Skeletal muscle tissue (tissue), 4 donors: Measurements from ENCODE around the gene GTF2F2. TPM values are rescaled to one million over a fixed set of nuclear protein-coding genes. Genes with fewer than 3 reads are reported as not detected.

Source experiments
- H3K27ac ChIP-seq: one replicate; pipeline ENCODE4 v1.7.0; 2013; ENCODE audit warnings: mild to moderate bottlenecking, low read depth, low read length, inconsistent platforms
- H3K27me3 ChIP-seq, 3 donors: one replicate each; pipeline ENCODE4 v1.7.0; 2013; ENCODE audit warnings: low read length in 3 of 3; ENCODE audit not compliant: control insufficient read depth in 3 of 3, insufficient read depth in 3 of 3
- H3K36me3 ChIP-seq, 3 donors: one replicate each; pipeline ENCODE4 v1.7.0; 2013; ENCODE audit warnings: low read length in 3 of 3; ENCODE audit not compliant: control insufficient read depth in 3 of 3, insufficient read depth in 3 of 3
- H3K4me1 ChIP-seq, 3 donors: one replicate each; pipeline ENCODE4 v1.7.0; 2013; ENCODE audit warnings: low read length in 3 of 3, mild to moderate bottlenecking in 3 of 3; ENCODE audit not compliant: control insufficient read depth in 3 of 3, insufficient read depth in 3 of 3
- H3K4me3 ChIP-seq, 3 donors: one replicate each; pipeline ENCODE4 v1.7.0; 2013; ENCODE audit warnings: low read length in 3 of 3
- H3K9ac ChIP-seq, 3 donors: one replicate each; pipeline ENCODE4 v1.7.0; 2013; ENCODE audit warnings: low read length in 3 of 3, mild to moderate bottlenecking in 3 of 3, moderate library complexity in 2 of 3, low read depth in 1 of 3
- H3K9me3 ChIP-seq, 3 donors: one replicate each; pipeline ENCODE4 v1.7.0; 2013; ENCODE audit warnings: low read length in 3 of 3; ENCODE audit not compliant: control insufficient read depth in 3 of 3
- total RNA-seq: library from RNA; depleted of rRNA; stranded (reverse); fragments of >200 nt; gene quantifications from one replicate; pipeline ENCODE4 v1.2.3, GENCODE V29; 2014
- donor health status: Osteomylitis.

GTF2F2 gene
- total RNA-seq, 1 donor from 2014 or later = 15.7 TPM

DNA sequence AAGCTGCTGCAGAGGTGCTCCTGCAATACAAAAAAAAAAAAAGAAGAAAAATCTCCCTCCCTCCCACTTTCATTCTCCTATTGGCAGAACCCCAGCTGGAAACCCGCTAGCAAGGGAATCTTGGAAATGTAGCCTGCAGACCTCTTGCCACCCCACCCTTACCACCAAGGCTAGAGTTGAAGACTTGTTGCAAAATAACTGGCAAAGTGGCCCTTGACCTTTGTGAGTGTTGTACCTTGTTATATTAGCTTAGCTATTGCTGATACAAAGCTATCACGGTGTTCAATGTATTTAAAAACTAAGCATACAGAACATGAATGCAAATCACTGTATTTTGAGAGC is 138.0 kb downstream of the GTF2F2 start:
- Histone ChIP-seq H3K27ac (no peak overlapping the region), H3K4me1 (no peaks in the 10 kb centered on the region)

DNA sequence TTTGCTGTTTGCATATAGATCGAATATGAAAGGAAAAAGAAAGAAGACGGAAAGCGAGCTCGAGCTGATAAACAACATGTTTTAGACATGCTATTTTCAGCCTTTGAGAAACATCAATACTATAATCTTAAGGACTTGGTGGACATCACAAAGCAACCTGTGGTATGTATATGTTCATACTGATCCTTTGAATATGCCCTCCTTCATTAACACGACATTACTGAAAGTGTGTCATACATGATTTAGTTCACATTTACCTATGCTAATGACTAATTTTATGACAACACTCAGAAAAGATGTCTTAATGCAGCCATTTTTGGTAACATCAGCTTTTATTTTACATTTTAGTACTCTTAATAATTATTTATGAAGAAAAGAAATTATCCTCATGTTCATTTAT is 146.9 kb downstream of the GTF2F2 start:
- Histone ChIP-seq H3K36me3 (peaks cover 0 to 4% (median 0%) of the 10 kb centered on the region in 3 donors), H3K4me3 (no peak overlapping the region), H3K4me1 (no peaks in the 10 kb centered on the region), H3K9me3 (no peaks in the 10 kb centered on the region), H3K9ac (no peak overlapping the region), H3K27ac (no peak overlapping the region), H3K27me3 (no peaks in the 10 kb centered on the region)

More for the DNA sequence above, 138.0 kb downstream of the GTF2F2 start:
- peaks cover 3 to 5% (median 3%) of the 10 kb centered on the region in 3 donors for H3K36me3 ChIP-seq
- H3K27me3 ChIP-seq = no peaks in the 10 kb centered on the region
- no peaks in the 10 kb centered on the region for H3K9me3 ChIP-seq
- no peak overlapping the region for H3K4me3 ChIP-seq
- H3K9ac ChIP-seq = no peak overlapping the region

DNA sequence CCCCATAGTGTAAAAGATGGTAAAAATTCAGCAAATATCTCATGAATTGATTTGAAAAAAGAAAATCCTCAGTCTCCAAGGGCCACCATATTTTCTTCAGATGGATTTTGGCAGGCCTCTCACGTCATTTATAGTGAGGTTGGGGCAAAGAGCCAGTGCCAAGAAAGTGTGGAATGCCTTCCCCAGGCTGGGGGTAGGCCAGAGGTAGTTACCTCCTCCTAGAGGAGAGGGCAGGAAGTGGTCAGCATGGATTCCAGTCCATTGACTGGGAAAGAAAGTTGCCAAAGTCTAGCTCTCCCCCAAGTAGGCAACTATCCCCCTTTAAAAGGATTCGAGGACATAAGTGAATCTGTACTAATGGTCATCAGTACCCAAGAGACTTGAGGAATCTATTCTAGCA is 148.9 kb downstream of the GTF2F2 start:
- Histone ChIP-seq H3K36me3 (peaks cover 0 to 4% (median 0%) of the 10 kb centered on the region in 3 donors), H3K9me3 (no peaks in the 10 kb centered on the region), H3K27ac (no peak overlapping the region), H3K4me3 (no peak overlapping the region), H3K9ac (no peak overlapping the region), H3K4me1 (no peaks in the 10 kb centered on the region), H3K27me3 (no peaks in the 10 kb centered on the region)

DNA sequence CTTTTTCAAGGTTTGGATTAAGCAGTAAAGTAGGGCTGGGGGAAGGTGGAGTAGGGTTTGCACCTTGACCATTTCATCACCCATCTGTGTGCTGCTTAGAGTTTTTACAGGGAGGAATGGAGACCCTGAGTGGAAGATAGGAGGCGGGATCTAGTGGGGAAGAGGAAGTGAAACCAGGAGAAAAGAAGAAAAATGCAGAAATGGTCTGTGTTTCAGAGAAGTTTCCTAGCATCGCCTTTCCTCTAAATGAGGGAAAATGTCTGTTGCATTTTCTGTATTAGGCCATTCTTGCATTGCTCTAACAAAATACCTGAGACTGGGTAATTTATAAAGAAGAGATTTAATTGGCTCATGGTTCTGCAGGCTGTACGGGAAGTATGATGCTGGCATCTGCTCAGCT is 156.6 kb downstream of the GTF2F2 start:
- H3K9me3 ChIP-seq = no peaks in the 10 kb centered on the region
- H3K36me3 ChIP-seq = peaks cover 0 to 2% (median 0%) of the 10 kb centered on the region in 3 donors
- H3K4me1 ChIP-seq = no peaks in the 10 kb centered on the region
- no peak overlapping the region for H3K4me3 ChIP-seq
- H3K27me3 ChIP-seq = no peaks in the 10 kb centered on the region
- H3K9ac ChIP-seq = no peak overlapping the region
- H3K27ac ChIP-seq = no peak overlapping the region

DNA sequence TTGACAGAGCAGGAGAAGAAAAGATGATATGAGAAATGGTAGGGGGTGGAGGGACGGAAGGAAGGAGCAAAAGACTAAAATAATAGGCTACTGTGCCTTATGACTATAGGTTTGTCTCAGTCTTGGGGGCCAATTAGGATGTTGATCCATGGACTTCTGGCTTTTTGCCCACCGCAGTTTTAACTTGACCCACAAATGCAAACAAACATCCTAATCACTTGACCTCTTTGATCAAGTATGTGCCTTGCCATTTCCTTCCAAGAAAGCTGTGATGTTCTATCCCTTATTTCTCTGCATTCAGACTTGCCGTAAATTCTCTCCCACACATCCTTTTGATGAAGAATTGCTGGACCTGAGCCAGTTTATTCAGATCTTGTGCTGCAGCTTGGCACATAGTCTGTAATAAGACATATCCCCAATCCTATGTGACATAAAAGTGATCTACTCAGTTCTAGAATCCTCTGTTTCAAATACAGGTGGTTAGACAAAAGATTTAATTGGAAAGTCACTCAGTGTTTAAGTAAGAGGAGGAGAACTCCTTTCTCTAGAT is 157.9 kb downstream of the GTF2F2 start:
- no peaks in the 10 kb centered on the region for H3K27me3 ChIP-seq
- no peak overlapping the region for H3K9ac ChIP-seq
- H3K4me3 ChIP-seq = no peak overlapping the region
- no peak overlapping the region for H3K27ac ChIP-seq
- H3K4me1 ChIP-seq = no peaks in the 10 kb centered on the region
- no peaks in the 10 kb centered on the region for H3K9me3 ChIP-seq
- H3K36me3 ChIP-seq = peaks cover 0 to 2% (median 0%) of the 10 kb centered on the region in 3 donors

DNA sequence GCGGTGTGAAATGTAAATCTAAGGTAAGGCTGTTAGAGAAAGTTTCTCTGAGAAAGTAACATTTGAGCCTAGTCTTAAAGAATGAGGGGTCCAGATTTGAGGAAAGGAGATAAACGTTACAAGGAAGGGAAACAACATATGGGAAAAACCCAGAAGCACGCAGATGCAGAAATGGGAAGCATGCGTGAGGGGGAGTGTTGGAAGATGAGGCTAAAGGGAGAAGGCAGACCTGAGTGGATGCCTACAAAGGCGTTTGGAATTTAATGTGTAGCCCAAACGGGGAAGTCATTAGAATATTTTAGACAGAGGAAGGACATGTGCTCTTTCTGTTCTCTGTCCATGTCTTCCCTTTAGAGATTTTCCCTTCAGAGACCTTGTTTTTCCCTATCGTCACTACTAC is 159.7 kb downstream of the GTF2F2 start:
- no peak overlapping the region for H3K9ac ChIP-seq
- no peaks in the 10 kb centered on the region for H3K9me3 ChIP-seq
- H3K4me1 ChIP-seq = no peaks in the 10 kb centered on the region
- no peak overlapping the region for H3K4me3 ChIP-seq
- no peaks in the 10 kb centered on the region for H3K27me3 ChIP-seq
- H3K36me3 ChIP-seq = peaks cover 0 to 2% (median 0%) of the 10 kb centered on the region in 3 donors
- H3K27ac ChIP-seq = no peak overlapping the region

DNA sequence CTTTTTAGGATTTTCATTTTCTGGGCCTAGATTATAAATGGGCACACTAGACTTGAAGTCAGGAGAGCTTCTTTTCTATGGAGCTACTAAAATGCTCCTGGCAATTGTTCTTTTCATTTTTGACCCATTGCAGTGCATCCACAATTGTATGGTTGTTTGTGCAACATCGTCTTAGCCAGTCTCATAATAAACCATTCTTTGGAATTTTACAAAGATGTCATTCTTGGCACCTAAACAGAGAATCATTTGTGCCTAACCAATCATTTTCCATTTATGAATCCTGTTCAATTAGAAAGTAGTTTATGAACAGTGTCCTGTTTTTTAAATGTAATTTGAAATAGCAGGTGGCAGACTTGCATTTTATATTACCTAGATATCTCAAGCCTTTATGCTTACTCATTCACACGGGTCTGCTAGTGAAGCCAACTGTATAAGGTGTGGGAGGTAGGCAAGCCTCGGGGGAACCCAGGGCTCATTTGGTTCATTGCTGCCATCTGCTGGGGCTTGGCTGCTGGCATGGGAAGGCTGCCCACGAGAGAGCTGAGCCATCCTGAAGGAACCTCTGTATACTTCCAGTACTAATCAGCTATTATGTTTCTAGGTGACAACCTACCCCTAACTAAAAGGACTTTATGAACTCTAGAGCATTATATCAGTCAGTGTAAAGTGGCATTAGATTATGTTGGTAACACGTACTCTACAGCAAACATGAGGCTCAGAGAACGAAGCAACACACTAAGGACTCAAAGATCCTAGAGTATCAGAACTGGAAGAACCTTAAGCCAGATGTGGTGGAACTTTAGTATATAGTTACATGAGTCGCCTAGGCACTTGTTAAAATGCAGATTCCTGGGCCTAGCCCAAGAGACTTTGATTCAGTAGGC is 160.7 kb downstream of the GTF2F2 start:
- H3K9me3 ChIP-seq = no peaks in the 10 kb centered on the region
- peak overlapping the region in 1 of 3 donors; percentile 25 for H3K9ac ChIP-seq
- no peak overlapping the region for H3K27ac ChIP-seq
- no peaks in the 10 kb centered on the region for H3K4me1 ChIP-seq
- H3K36me3 ChIP-seq = peaks cover 0 to 7% (median 3%) of the 10 kb centered on the region in 3 donors
- H3K27me3 ChIP-seq = no peaks in the 10 kb centered on the region
- no peak overlapping the region for H3K4me3 ChIP-seq

DNA sequence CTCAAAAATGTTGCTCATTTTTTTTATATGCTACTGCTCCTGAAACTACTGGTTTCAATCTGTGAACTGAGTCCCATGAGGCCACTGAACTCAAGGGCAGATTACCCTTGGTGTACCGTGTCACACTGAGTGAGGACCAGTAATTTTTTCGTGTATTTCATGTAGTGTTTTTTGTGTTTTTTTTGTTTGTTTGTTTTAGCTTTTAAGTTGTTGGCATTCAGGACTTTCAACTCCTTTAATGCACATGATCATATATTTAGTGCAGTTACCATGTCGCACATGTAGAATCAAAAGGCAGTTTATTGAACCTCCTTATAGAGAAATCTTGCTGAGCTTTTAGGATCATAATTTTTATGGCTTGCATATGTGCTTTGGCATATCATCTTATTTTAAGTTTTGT is 162.7 kb downstream of the GTF2F2 start:
- no peaks in the 10 kb centered on the region for H3K27me3 ChIP-seq
- H3K9ac ChIP-seq = no peak overlapping the region
- H3K4me3 ChIP-seq = no peak overlapping the region
- no peak overlapping the region for H3K27ac ChIP-seq
- no peaks in the 10 kb centered on the region for H3K9me3 ChIP-seq
- H3K4me1 ChIP-seq = no peaks in the 10 kb centered on the region
- peaks cover 0 to 5% (median 3%) of the 10 kb centered on the region in 3 donors for H3K36me3 ChIP-seq

DNA sequence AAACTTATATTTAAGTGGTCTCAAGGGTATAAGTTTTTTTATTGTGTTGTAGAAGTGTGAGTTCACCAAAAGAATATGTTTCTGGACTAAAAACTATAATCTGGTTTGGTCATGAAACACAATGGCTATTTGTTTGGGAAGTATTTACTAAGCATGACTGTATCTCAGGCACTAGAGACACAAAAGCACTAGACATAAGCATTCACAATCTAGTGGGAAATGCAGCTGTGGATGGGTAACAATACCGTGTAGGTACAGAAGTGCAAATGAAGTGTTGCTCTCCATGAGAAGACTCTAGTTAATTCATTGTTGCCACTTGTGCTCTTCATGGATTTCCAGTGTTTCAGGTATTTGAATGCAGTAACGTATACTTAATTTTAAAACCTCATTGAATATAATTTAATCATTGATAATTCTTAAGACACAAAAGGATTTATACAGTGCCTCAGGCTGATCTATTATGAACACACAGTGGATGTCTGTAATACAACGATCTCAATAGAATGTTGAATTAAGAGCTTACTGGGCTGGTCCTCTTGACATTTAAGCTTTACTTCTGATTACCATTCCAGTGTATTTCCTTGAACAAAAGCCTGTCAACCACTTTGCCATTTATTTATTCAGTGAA is 169.7 kb downstream of the GTF2F2 start:
- no peak overlapping the region for H3K27ac ChIP-seq
- H3K9ac ChIP-seq = no peak overlapping the region
- no peaks in the 10 kb centered on the region for H3K27me3 ChIP-seq
- H3K4me3 ChIP-seq = no peak overlapping the region
- no peaks in the 10 kb centered on the region for H3K9me3 ChIP-seq
- peaks cover 0 to 5% (median 3%) of the 10 kb centered on the region in 3 donors for H3K36me3 ChIP-seq
- H3K4me1 ChIP-seq = peaks cover 0 to under 1% (median 0%) of the 10 kb centered on the region in 3 donors

DNA sequence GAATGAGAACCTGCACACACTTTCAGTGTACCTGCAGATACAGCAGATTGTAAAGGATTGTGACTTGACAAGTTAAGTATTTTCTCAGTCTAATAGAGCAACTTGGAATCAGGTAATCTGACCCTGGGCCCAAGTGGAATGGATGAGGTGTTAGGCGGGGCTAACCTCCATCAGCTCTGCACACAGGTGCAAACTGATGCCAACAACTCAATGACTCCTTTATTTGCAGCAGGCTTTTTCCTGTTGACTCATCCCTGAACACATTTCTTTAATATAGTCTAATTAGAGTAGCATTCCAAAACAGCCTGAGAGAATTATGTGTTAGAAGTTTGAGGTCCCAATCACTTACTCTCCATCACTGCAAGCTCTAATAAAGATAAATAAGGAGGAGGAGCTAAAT is 171.9 kb downstream of the GTF2F2 start:
- no peak overlapping the region for H3K9ac ChIP-seq
- peaks cover 0 to 16% (median 7%) of the 10 kb centered on the region in 3 donors for H3K4me1 ChIP-seq
- H3K4me3 ChIP-seq = no peak overlapping the region
- H3K27ac ChIP-seq = no peak overlapping the region
- H3K36me3 ChIP-seq = no peaks in the 10 kb centered on the region
- no peaks in the 10 kb centered on the region for H3K27me3 ChIP-seq
- H3K9me3 ChIP-seq = no peaks in the 10 kb centered on the region
